Measurements from ENCODE around the gene ZDHHC12.
"Not testable (repeated sequence)": the region's sequence is repeated elsewhere in the genome, so short reads cannot be mapped to it uniquely, and the experiment has no call there.

ZDHHC12 gene

DNA sequence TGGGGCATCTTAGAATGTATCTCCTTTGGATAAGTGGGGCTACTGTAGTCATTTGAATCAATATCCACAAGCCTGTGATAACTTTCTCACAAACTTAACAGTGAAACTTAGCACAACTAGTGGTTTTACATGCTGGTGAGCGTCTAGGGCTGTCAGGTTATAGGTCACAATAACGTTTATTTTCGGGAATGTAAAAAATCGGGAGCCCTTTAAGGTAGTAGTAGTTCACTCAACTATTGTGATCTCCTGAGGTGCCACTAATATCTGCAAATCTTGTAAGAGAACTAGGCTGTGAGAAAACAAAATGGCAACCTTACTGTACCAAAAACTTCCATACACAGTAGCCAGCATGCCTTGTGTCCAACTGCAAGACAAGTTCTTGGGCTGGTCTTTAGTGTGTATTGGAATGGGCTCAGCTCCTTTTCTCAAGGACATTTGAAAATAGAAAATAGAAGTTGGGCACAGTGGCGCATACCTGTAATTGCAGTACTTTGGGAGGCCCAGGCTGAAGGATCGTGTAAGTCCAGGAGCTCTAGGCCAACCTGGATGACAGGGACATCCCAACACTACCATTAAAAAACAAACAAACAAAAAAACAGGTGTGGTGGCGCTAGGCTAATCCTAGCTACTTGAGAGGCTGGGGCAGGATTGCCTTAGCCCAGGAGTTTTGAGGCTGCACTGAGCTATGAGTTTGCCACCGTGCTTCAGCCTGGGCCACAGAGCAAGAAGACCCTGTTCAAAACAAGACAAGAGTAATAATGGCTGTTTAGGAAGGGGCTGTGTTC, 26.8 kb downstream of the ZDHHC12 start:
- TF ChIP-seq, protein P1, sequence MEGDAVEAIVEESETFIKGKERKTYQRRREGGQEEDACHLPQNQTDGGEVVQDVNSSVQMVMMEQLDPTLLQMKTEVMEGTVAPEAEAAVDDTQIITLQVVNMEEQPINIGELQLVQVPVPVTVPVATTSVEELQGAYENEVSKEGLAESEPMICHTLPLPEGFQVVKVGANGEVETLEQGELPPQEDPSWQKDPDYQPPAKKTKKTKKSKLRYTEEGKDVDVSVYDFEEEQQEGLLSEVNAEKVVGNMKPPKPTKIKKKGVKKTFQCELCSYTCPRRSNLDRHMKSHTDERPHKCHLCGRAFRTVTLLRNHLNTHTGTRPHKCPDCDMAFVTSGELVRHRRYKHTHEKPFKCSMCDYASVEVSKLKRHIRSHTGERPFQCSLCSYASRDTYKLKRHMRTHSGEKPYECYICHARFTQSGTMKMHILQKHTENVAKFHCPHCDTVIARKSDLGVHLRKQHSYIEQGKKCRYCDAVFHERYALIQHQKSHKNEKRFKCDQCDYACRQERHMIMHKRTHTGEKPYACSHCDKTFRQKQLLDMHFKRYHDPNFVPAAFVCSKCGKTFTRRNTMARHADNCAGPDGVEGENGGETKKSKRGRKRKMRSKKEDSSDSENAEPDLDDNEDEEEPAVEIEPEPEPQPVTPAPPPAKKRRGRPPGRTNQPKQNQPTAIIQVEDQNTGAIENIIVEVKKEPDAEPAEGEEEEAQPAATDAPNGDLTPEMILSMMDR (IDR thresholded peaks at IDR 0.05; ENCODE audit: low read depth, low read length), result no peak
- DNase-seq (ENCODE audit: low read depth in 2 of 2), result no peak
- H3K4me3 ChIP-seq (replicated peaks in 1 of 2; ENCODE audit: low read depth in 2 of 2, low read length in 2 of 2), result no peak overlapping the region

DNA sequence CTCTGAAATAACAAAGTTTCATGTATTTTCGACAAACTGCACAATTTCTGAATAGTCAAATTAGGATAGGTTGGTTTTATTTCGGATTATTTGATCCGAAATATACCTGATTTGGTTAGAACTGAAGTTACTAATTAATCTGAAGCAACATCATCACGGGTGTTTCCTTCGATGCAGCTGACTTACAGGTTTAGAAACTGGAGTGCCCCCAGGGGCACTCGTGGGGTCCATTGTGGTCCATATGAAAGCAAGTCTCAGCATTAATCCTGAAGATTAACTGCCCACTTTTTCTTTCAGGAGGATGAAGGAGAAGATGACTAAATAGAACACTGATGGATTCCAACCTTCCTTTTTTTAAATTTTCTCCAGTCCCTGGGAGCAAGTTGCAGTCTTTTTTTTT, 29.6 kb downstream of the ZDHHC12 start:
- DNase-seq (ENCODE audit: low read depth in 2 of 2), result no peak
- no peak overlapping the region for H3K4me3 ChIP-seq (replicated peaks in 1 of 2; ENCODE audit: low read depth in 2 of 2, low read length in 2 of 2)
- TF ChIP-seq, protein P1 (IDR thresholded peaks at IDR 0.05; ENCODE audit: low read depth, low read length), result no peak

DNA sequence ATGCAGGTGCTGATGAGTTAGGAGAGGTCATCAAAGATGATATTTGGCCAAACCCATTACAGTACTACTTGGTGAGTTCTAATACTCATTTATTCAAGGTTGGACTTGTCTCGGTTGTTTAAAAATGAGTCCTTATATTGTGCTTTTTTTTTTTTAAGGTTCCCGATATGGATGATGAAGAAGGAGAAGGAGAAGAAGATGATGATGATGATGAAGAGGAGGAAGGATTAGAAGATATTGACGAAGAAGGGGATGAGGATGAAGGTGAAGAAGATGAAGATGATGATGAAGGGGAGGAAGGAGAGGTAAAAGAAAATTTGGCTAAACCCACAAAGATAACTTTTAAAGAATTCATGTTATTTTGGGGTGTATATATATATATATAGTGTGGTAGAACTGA, 30.2 kb downstream of the ZDHHC12 start:
- not testable (repeated sequence) for H3K4me3 ChIP-seq (replicated peaks in 1 of 2; ENCODE audit: low read depth in 2 of 2, low read length in 2 of 2); DNase-seq (ENCODE audit: low read depth in 2 of 2)

DNA sequence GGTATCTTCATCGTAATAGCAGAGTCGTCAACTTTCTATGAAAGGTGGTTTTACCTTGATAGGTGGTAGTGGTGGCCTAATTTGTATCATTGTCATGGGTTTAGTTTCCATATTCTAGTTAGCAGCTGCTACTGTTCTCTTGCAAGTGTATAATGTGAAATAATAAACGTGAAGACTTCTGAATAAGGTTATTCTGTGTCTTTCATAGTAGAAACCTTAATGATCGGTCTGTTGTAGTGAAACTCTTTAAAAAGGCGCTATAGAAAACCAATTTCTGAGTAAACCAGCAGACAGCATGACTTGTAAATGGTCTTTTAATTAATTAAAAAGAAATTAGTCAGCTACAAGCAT, 33.3 kb downstream of the ZDHHC12 start:
- TF ChIP-seq, protein P1 (IDR thresholded peaks at IDR 0.05; ENCODE audit: low read depth, low read length), result no peak
- H3K4me3 ChIP-seq (replicated peaks in 1 of 2; ENCODE audit: low read depth in 2 of 2, low read length in 2 of 2), result peak overlapping the region; percentile 88 to 89
- DNase-seq (ENCODE audit: low read depth in 2 of 2), result no peak

DNA sequence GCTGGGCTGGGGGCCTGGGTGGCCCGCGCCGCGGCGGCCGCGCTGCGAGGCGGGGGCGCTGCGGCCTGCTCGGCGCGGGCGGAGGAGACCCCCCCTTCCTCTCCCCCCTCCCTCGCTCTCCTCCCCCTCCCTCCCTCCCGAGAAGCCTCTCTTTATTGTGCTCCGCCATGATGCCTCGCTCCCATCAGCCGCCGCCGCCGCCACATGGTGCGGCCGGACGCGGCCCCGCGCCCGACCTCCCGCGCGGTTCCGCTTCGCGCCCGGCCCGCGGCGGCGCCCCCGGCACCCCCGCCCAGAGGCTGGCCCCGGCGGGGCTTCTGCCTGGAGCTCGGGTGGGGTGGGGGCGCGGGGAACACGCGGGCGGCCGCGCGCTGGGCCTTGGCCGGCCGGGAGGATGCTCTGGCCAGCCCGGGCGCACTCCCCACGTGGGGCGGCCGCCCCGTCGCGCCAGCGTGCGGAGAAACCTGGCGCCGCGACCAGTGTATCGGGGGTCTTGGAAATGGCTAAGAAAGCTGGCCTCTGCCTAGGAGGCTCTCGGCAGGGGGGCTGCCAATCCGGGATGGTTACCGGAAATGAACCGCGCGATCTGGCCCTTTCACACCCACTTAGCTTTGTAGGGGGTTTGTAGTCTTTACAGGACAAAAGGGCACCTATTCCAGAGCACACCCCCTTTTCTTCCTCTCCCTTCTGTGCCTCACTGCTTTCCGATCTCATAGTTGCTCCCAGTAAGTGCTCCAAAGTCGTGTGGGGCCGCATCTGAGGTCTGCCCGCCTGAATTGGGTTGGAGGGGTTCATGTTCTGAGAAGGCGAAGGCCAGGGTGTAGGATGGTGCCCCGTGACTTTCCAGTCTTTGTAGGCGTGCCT, 33.9 kb downstream of the ZDHHC12 start:
- DNase-seq (ENCODE audit: low read depth in 2 of 2), result peak; percentile 42 to 51
- H3K4me3 ChIP-seq (replicated peaks in 1 of 2; ENCODE audit: low read depth in 2 of 2, low read length in 2 of 2), result peak overlapping the region; percentile 88 to 89
- TF ChIP-seq, protein P1 (IDR thresholded peaks at IDR 0.05; ENCODE audit: low read depth, low read length), result no peak

DNA sequence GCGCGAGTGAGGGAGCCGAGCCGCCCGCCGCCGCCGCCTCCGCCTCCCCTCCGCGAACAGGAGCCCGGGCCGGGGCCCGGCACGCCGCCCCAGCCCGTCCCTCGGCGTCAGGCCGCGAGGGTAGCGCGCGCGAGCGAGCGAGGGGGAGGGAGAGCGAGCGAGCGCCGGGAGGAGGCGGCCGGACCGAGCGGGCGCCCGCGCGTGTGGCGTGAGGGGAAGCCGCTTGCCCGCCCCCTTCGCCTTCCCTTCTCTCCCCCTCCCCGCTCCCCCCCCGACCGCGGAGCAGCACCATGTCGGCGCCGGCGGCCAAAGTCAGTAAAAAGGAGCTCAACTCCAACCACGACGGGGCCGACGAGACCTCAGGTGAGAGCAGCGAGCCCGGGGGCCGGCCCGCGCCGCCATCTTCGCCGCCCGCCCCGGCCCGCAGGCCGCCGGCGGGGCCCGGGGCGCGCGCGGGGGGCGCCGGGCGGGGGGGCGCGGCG, 34.6 kb downstream of the ZDHHC12 start:
- TF ChIP-seq, protein P1 (IDR thresholded peaks at IDR 0.05; ENCODE audit: low read depth, low read length), result no peak
- H3K4me3 ChIP-seq (replicated peaks in 1 of 2; ENCODE audit: low read depth in 2 of 2, low read length in 2 of 2), result peak overlapping the region; percentile 48 to 89
- DNase-seq (ENCODE audit: low read depth in 2 of 2), result peak in 1 of 2 donors; percentile 64

Data from cardiac fibroblast (primary cell).